ENCODE results near the gene RPS14.
"Not testable (repeated sequence)": the region's sequence is repeated elsewhere in the genome, so short reads cannot be mapped to it uniquely, and the experiment has no call there.

Gene RPS14

DNA sequence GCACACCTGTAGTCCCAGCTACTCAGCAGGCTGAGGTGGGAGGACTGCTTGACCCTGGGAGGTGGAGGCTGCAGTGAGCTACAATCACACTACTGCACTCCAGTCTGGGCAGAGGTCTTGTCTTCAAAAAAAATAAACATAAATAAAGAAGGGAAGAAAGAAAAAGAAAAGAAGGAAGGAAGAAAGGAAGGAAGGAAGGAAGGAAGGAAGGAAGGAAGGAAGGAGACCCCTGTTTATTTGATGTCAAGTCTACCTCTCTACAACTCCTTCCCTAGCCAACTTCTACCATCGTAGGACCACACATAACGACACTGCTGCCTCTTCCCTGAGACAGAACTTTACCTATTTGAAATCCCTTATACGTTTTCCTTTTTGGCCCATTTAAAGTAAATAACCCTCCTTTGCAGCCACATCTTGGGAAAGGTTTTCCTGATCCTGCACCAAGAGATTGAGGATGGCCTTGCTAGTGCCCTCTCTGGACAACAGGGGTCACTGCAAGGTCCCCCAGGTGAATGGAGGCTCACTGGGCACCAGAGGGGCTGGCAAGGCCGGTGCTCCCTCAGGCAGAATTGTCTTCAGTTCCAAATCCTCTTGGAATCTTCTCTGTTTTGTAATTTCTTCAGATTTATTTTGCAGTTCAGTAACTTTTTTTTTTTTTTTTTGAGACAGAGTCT lies 10.5 kb downstream of the RPS14 start:
- no peak overlapping the region for H3K4me3 ChIP-seq (ENCODE audit: low read length)
- H3K27me3 ChIP-seq (ENCODE audit: control insufficient read depth, insufficient read depth, low read length) = no peaks in the 10 kb centered on the region
- H3K27ac ChIP-seq (ENCODE audit: low read depth, low read length) = no peak overlapping the region
- H3K9ac ChIP-seq (ENCODE audit: low read length) = no peak overlapping the region
- peaks cover 2% of the 10 kb centered on the region for H3K4me1 ChIP-seq (ENCODE audit: control insufficient read depth, insufficient read depth, low read length)
- peaks cover 8% of the 10 kb centered on the region for H3K36me3 ChIP-seq (ENCODE audit: control insufficient read depth, insufficient read depth, low read length)

DNA sequence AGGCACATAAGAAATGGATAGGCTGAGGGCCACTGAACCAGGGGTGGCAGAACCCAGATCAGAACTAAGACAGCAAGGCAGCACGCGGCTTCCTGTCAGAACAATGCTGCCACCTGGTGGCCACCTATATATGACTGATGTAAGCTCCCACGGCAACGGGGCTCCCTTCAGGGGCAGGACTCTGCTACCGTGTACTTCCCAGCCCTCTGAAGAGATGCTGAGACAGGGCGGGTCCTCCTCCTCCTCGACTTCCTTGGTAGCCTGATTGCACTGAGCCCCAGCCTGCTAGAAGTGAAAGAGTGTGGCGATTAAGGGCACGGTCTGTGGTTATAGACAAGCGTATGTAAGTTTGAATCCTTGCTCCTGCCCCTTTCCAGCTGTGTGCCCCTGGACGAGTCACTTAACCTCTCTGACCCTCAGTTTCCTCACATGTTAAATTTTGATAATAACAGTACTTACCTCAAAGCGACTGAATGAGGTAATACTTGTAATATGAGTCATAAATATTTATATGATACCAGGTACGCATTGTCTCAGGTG lies 13.3 kb downstream of the RPS14 start:
- Histone ChIP-seq H3K27me3 (ENCODE audit: control insufficient read depth, insufficient read depth, low read length) (no peaks in the 10 kb centered on the region), H3K9ac (ENCODE audit: low read length) (no peak overlapping the region), H3K36me3 (ENCODE audit: control insufficient read depth, insufficient read depth, low read length) (no peaks in the 10 kb centered on the region), H3K4me3 (ENCODE audit: low read length) (no peak overlapping the region), H3K4me1 (ENCODE audit: control insufficient read depth, insufficient read depth, low read length) (peaks cover 2% of the 10 kb centered on the region), H3K27ac (ENCODE audit: low read depth, low read length) (no peak overlapping the region)

GRCh38 chr5:150434464-150434863 lies 15.1 kb downstream of the RPS14 start:
- Histone ChIP-seq H3K27me3 (ENCODE audit: control insufficient read depth, insufficient read depth, low read length) (no peaks in the 10 kb centered on the region), H3K27ac (ENCODE audit: low read depth, low read length) (no peak overlapping the region), H3K9ac (ENCODE audit: low read length) (no peak overlapping the region), H3K36me3 (ENCODE audit: control insufficient read depth, insufficient read depth, low read length) (no peaks in the 10 kb centered on the region), H3K4me1 (ENCODE audit: control insufficient read depth, insufficient read depth, low read length) (peaks cover 2% of the 10 kb centered on the region), H3K4me3 (ENCODE audit: low read length) (no peak overlapping the region)

- H3K27me3 ChIP-seq (ENCODE audit: control insufficient read depth, insufficient read depth, low read length) = no peaks in the 10 kb centered on the region
- H3K9ac ChIP-seq (ENCODE audit: low read length) = no peak overlapping the region
- peaks cover 2% of the 10 kb centered on the region for H3K4me1 ChIP-seq (ENCODE audit: control insufficient read depth, insufficient read depth, low read length)
- no peaks in the 10 kb centered on the region for H3K36me3 ChIP-seq (ENCODE audit: control insufficient read depth, insufficient read depth, low read length)
- no peak overlapping the region for H3K4me3 ChIP-seq (ENCODE audit: low read length)
- H3K27ac ChIP-seq (ENCODE audit: low read depth, low read length) = no peak overlapping the region
Measured at GRCh38 chr5:150431574-150431973, 18.0 kb downstream of the RPS14 start.

DNA sequence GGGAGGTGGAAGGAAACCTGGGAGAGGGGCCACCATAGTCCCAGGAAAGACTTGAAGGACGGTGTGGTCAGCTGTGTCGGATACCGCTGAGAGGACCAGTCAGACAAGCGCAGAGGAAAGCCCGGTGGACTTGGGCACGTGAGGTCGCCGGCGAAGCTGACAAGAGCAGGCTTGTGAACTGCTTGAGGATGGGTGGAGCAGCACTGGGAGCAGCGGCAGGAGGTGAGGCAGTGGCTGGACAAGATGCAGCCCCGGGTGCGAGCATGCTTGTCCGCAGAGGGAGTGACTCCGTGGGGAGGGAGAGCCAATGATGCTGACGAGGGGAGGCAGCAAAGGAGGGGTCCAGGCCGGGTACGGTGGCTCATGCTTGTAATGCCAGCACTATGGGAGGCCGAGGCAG lies 18.5 kb downstream of the RPS14 start:
- Histone ChIP-seq H3K36me3 (ENCODE audit: control insufficient read depth, insufficient read depth, low read length) (no peaks in the 10 kb centered on the region), H3K4me1 (ENCODE audit: control insufficient read depth, insufficient read depth, low read length) (no peaks in the 10 kb centered on the region), H3K27ac (ENCODE audit: low read depth, low read length) (no peak overlapping the region)

DNA sequence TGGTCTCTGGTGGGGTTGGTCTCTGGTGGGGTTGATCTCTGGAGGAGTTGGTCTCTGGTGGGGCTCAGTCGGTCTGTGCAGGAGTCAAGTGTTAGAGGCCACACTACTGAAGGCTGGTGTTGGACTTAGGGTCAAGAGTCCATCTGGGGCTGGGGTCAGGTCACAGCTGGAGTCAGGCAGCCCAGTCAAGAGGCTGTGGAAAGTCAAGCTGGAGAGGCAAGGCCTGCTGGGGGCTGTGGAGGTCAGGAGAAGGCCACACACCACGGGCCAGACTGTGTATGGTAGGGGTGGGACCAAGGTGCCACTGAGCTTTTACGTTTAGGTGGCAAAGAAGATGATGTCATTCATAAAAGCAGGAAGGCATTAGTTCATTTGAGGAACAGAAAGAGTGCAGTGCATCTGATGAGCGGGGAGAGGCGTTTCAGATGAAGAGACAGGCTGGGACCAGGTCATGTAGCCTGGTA lies 20.1 kb downstream of the RPS14 start:
- no peak overlapping the region for H3K4me3 ChIP-seq (ENCODE audit: low read length)
- no peak overlapping the region for H3K9ac ChIP-seq (ENCODE audit: low read length)
- H3K4me1 ChIP-seq (ENCODE audit: control insufficient read depth, insufficient read depth, low read length) = no peaks in the 10 kb centered on the region
- H3K27me3 ChIP-seq (ENCODE audit: control insufficient read depth, insufficient read depth, low read length) = no peaks in the 10 kb centered on the region
- H3K36me3 ChIP-seq (ENCODE audit: control insufficient read depth, insufficient read depth, low read length) = no peaks in the 10 kb centered on the region
- H3K27ac ChIP-seq (ENCODE audit: low read depth, low read length) = no peak overlapping the region

More for the DNA sequence above, 18.5 kb downstream of the RPS14 start:
- Histone ChIP-seq H3K4me3 (ENCODE audit: low read length) (no peak overlapping the region), H3K9ac (ENCODE audit: low read length) (no peak overlapping the region), H3K27me3 (ENCODE audit: control insufficient read depth, insufficient read depth, low read length) (no peaks in the 10 kb centered on the region)

GRCh38 chr5:150428978-150429377 lies 20.6 kb downstream of the RPS14 start:
- Histone ChIP-seq H3K4me3 (ENCODE audit: low read length) (no peak overlapping the region), H3K9ac (ENCODE audit: low read length) (no peak overlapping the region)

GRCh38 chr5:150428106-150428876 lies 21.2 kb downstream of the RPS14 start:
- H3K4me1 ChIP-seq (ENCODE audit: control insufficient read depth, insufficient read depth, low read length) = no peaks in the 10 kb centered on the region
- no peak overlapping the region for H3K27ac ChIP-seq (ENCODE audit: low read depth, low read length)
- H3K27me3 ChIP-seq (ENCODE audit: control insufficient read depth, insufficient read depth, low read length) = no peaks in the 10 kb centered on the region
- H3K4me3 ChIP-seq (ENCODE audit: low read length) = no peak overlapping the region
- no peak overlapping the region for H3K9ac ChIP-seq (ENCODE audit: low read length)
- no peaks in the 10 kb centered on the region for H3K36me3 ChIP-seq (ENCODE audit: control insufficient read depth, insufficient read depth, low read length)

More at GRCh38 chr5:150428978-150429377, 20.6 kb downstream of the RPS14 start:
- H3K36me3 ChIP-seq (ENCODE audit: control insufficient read depth, insufficient read depth, low read length) = no peaks in the 10 kb centered on the region
- H3K27ac ChIP-seq (ENCODE audit: low read depth, low read length) = no peak overlapping the region
- no peaks in the 10 kb centered on the region for H3K27me3 ChIP-seq (ENCODE audit: control insufficient read depth, insufficient read depth, low read length)
- H3K4me1 ChIP-seq (ENCODE audit: control insufficient read depth, insufficient read depth, low read length) = no peaks in the 10 kb centered on the region

DNA sequence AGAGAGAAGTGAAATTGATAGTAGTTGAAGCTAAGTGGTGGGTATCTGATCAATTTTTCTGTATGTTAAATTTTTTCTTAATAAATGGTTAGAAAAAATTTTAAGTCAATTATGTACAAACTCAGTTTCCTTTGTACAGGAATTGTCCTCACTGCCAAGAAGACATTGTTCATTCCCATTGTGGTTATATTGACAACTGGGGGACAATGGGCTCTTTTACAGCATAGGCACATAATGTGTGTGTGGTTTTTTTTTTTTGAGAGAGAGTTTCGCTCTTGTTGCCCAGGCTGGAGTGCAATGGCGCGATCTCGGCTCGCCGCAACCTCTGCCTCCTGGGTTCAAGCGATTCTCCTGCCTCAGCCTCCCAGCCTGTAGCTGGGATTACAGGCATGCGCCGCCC lies 23.4 kb downstream of the RPS14 start:
- not testable (repeated sequence) for H3K36me3 ChIP-seq (ENCODE audit: control insufficient read depth, insufficient read depth, low read length); H3K9ac ChIP-seq (ENCODE audit: low read length); H3K27ac ChIP-seq (ENCODE audit: low read depth, low read length); H3K4me3 ChIP-seq (ENCODE audit: low read length); H3K4me1 ChIP-seq (ENCODE audit: control insufficient read depth, insufficient read depth, low read length); H3K27me3 ChIP-seq (ENCODE audit: control insufficient read depth, insufficient read depth, low read length)

DNA sequence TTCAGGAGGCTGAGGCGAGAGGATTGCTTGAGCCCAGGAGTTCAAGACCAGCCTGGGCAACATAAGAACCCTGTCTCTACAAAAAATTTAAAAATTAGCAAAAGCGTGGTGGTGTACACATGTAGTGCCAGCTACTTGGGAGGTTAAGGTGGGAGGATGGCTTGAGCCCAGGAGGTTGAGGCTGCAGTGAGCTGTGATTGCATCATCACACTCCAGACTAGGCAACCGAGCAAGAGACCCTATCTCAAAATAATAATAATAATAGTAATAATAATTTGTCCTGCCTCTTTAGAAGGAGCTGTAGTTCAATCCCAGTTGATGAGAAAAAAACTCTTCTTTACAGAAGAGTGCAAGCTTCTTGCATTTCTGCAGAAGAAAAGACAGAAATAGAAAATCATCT lies 26.8 kb downstream of the RPS14 start:
- Histone ChIP-seq H3K4me1 (ENCODE audit: control insufficient read depth, insufficient read depth, low read length) (no peaks in the 10 kb centered on the region), H3K27me3 (ENCODE audit: control insufficient read depth, insufficient read depth, low read length) (no peaks in the 10 kb centered on the region), H3K27ac (ENCODE audit: low read depth, low read length) (no peak overlapping the region), H3K36me3 (ENCODE audit: control insufficient read depth, insufficient read depth, low read length) (no peaks in the 10 kb centered on the region), H3K9ac (ENCODE audit: low read length) (no peak overlapping the region), H3K4me3 (ENCODE audit: low read length) (no peak overlapping the region)

DNA sequence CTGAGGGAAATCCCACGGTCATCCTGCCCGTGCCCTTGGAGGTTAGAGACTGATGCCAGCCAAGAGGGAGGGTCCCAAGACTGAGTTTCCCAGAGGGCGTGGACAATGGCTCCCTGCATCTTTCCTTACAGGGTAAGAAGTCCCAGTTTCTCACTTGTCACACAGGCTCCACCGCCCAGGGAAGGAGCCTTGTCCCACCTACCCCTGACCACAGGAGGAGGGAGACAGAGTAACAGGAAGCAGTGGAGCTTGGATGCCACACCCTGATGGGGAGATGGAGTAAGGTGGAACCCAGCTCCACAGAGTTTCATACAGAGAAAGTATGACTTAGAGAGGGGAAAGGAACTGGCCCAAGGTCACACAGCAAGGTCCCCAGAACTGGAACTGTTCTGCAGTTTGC lies 27.5 kb downstream of the RPS14 start:
- no peak overlapping the region for H3K9ac ChIP-seq (ENCODE audit: low read length)
- H3K4me3 ChIP-seq (ENCODE audit: low read length) = no peak overlapping the region
- H3K27ac ChIP-seq (ENCODE audit: low read depth, low read length) = no peak overlapping the region
- no peaks in the 10 kb centered on the region for H3K27me3 ChIP-seq (ENCODE audit: control insufficient read depth, insufficient read depth, low read length)
- no peaks in the 10 kb centered on the region for H3K4me1 ChIP-seq (ENCODE audit: control insufficient read depth, insufficient read depth, low read length)
- H3K36me3 ChIP-seq (ENCODE audit: control insufficient read depth, insufficient read depth, low read length) = no peaks in the 10 kb centered on the region

DNA sequence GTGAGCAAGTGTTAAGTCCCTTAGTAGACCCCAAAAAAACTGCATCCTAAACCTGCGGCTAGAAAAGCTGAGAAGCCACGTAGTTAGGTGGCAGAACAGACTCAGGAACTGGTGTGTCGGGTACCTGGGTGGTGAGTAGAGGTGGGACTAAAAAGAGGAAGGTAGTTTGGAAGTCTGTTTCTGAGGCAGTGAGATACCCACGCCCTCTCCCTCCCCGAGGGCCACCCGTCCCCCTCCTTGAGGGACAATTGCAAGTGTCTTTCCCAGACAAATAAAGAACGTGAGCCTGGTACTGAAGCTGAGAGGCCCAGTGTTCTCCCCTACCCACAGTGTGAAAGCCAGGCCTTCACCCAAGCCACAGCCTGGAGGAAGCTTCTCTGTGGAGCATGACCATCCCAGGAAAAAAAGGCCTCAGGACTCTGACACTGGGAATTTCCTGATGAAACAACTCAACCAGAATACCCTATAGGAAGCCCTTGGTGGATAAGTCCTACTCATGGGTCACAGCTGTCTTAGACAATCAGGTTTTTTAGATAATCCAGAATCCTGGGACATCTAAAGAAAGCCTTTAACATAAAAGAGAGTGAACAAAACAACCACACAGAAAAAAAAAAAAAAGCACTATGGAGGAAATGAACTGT lies 29.8 kb downstream of the RPS14 start:
- H3K27ac ChIP-seq (ENCODE audit: low read depth, low read length) = no peak overlapping the region
- H3K4me1 ChIP-seq (ENCODE audit: control insufficient read depth, insufficient read depth, low read length) = no peaks in the 10 kb centered on the region
- H3K27me3 ChIP-seq (ENCODE audit: control insufficient read depth, insufficient read depth, low read length) = no peaks in the 10 kb centered on the region
- H3K4me3 ChIP-seq (ENCODE audit: low read length) = no peak overlapping the region
- no peak overlapping the region for H3K9ac ChIP-seq (ENCODE audit: low read length)
- H3K36me3 ChIP-seq (ENCODE audit: control insufficient read depth, insufficient read depth, low read length) = no peaks in the 10 kb centered on the region

Data from rectal smooth muscle tissue (tissue), 1 donor.